ENCODE measurements around the gene CHTF18.
A peak's percentile ranks its signal among the peaks of the same experiment; 100 is the strongest.

CHTF18 gene

DNA sequence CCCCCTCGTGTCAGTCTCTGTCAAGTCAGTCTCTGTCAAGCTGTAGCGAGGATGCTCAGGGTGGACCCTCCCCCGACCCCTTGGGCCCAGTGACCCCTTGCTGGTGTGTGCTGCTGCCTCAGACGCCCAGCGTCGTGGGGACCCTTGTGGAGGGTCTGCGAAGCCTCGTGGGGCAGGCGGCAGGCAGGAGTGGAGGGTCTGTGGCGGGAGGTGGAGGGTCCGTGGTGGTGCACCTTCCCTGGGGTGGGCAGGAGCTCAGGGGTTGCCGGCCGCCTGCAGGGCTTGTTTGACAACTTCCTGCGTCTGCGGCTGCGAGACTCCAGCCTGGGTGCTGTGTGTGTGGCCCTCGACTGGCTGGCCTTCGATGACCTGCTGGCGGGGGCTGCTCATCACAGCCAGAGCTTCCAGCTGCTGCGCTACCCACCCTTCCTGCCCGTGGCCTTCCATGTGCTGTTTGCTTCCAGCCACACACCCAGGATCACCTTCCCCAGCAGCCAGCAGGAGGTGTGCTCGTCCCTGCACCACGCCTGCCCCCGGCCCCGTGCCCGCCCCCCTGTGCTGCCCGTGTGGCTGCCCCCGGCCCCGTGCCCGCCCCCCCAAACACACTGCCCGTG is 6.5 kb downstream of the CHTF18 start:
- no peak for DNase-seq

GRCh38 chr16:795580-796229 is 7.3 kb downstream of the CHTF18 start:
- DNase-seq = no peak

GRCh38 chr16:796296-797119 is 8.1 kb downstream of the CHTF18 start:
- DNase-seq = no peak

- DNase-seq = no peak
These were observed 8.7 kb downstream of the CHTF18 start for GRCh38 chr16:797120-797420.

DNA sequence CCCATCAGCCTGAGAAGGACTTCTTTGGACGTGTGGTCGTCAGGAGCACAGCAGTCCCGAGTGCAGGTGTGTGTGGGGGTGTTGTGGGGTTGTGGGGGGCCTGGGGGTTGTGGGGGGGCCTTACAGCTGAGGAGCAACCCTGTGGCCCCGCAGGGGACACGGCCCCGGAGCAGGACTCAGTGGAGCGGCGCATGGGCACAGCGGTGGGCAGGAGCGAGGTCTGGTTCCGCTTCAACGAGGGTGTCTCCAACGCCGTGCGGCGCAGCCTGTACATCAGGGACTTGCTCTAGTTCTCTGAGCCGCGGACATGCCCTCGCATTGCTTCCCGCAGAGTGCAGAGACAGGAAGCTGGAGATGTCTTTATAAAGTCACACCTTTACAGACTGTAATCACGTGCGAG is 9.3 kb downstream of the CHTF18 start:
- no peak for DNase-seq

DNA sequence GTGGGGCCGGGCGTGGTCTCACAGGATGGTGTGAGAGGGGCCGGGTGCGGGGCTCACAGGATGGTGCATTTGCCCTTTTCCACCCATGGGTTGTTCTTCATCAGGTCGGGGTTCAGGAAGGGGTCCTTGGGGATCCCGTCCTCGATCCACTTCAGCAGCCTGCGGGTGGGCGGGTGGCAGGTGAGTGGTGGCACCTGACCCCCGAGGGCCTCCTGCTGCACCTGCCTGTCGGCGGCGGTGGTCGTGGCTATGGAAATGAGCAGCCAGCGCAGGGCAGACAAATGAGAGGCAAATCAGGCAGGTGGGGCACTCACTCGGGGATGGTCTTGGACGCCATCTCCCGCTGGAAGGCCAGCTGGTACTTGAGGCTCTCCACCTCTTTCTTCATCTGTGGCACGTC is 10.2 kb downstream of the CHTF18 start:
- DNase-seq = no peak

DNA sequence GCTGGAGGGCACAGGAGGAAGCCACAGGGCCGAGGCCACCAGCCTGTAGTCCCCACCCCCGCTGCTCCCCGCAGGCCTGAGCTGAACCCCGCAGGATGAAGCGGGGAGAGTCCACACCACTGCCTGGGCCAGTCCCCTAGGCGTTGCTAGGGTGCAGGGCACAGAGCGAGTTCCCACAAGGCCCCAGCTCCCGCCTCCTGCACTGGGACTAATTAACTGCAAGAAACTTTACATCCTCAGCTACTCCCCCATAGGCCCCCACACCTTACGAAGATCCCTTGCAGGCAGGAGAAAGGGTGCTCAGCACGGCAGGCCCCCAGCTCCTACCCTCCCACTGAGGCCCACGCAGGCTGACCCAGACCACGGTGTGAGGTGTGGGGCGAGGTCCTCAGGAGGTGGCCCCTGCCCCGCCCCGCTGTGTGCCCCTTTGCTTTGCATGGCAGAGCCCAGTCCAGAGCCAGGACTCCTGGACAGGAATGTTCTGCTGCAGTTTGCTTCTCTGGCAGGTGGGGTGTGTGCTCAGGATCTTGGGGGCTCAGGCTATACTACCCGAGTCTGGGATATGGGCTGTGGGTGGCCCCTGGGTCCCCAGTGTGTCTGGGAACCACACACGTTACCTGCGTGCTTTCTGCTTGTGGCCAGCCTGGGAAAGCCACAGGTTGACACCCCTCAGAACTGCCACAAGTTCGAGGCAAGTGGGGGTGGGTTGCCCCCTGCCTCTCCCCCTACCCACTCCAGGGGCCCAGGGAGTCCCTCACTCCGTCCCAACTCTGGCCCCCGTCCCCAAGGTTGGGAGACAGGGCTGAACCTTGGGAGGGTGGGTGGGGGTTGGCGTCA is 10.9 kb downstream of the CHTF18 start:
- no peak for DNase-seq

- no peak for DNase-seq
These were observed 11.8 kb downstream of the CHTF18 start, which contains the start of gene GNG13 for GRCh38 chr16:799948-800833. TSS of gene GNG13 (minus strand) at chr16:800734. CDS start at chr16:799077, 1,657 bp downstream.

- no peak for DNase-seq
These were observed 12.6 kb downstream of the CHTF18 start for GRCh38 chr16:800834-801511.

- no peak for DNase-seq
These were observed 13.4 kb downstream of the CHTF18 start for GRCh38 chr16:801584-802363.

DNA sequence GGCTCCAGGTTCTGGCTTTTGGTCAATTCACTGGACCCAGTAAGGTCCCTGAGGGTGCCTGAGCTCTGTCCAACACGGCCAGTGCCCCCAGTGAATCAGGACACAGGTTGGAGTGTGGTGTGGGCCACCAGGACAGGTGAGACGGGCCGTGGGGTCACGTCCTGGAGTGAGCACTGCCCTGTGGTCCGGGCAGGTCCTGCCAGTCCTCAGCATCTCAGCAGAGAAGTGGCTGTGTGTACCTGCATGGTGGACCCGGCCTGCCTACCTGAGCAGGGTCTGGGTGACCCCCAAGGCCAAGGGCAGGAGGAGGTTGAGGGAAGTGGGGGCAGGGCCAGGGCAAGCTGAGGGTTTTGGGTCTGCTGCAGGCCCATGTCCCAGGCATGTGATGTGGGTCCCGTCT is 14.0 kb downstream of the CHTF18 start:
- no peak for DNase-seq

- no peak for DNase-seq
These were observed 14.7 kb downstream of the CHTF18 start for GRCh38 chr16:802914-803753.

- DNase-seq = no peak
These were observed 15.3 kb downstream of the CHTF18 start for GRCh38 chr16:803754-804080.

GRCh38 chr16:804193-805048 is 16.0 kb downstream of the CHTF18 start:
- DNase-seq = no peak

DNA sequence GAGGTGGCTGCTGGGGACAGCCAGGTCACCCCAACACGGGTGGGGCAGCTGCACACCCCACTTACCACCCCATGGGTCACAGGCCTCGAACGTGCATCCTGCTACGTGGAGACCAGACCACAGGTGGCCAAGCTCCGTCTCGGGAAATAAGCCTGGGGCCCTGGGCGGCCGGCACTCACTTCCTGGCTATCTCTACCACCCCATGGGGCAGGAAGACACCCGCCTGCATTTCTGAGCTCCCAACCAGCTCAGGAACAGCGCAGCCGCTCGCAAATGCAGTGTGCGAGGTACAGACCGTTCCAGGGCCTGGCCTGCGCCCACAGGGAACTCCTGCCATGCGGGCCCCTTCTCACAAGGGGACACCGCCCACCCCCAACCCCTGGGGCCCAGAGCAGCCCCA is 17.1 kb downstream of the CHTF18 start:
- DNase-seq = no peak

DNA sequence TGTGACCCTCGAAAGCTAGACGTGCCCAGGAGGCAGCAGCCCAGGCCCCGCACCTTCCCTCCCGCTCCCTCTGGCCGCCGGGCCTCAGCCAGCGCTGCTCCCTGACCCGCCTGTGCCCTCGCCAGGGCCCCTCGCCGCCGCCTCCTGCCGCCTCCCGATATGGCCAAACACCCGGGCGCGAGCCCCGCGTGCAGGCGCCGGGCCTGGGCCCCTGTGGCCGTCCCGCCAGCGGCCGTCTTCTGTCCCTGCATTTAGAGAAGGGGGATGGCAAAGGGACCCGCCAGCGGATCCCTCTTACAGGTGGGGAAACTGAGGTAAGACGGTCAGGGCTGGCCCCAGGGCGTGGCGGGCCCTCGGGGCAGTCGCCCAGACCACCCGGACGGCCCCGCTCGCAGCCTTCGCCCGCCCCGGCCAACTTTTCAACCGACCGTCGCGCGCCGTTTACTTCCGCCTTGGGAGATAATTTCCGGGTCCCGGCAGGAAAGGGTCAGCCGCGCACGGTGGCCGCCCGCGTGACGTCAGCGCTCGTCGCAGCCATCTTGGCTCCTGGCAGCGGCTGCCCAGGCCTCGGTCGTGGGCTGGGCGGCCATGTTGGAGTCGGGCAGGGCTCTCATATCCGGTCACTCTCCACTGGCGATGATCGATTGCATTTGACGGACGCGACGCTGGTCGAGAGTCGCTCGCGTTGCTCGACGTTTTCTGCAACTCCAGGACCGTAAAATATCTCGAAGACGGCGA is 19.1 kb downstream of the CHTF18 start:
- DNase-seq = peak; percentile 86

- no peak for DNase-seq
These were observed 19.6 kb downstream of the CHTF18 start for GRCh38 chr16:808085-808386.

DNA sequence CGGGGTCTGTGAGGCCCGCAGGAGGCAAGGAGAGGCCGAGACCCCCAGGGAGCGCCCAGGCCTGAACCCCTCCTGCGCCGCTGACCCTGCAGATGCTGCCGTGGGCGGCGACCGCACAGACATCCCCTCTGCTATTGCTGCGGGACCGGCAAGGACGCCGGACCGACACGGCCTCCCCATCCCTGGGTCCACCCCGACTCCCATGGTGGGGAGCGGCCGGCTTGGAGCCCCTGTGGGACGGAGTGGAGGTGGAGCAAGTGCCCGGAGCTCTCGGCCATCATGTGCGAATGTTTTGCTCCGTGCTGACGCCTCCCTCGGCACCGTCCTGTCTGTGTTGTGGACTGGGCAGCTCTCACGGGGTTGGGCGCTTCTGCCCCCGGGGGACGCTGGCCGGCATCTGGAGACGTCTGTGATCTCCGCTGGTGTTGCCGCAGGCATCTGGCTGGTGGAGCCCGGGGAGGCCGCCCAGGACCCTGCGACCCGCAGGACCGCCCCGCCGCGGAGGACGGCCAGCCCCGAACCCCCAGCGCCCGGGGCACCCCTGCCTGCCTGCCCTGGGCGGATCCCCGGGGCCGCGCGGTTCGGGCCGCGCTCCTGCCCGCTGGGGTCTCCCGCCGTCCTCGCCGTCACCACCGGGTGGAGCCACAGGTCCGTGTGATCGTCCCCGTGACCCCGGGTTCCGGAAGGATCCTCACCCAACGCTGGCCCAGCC is 24.9 kb downstream of the CHTF18 start:
- DNase-seq = peak; percentile 45
